ENCODE measurements around the gene PFDN4. TPM values are rescaled to one million over a fixed set of nuclear protein-coding genes. Genes with fewer than 3 reads are reported as not detected.

PFDN4 gene
- total and polyA plus RNA-seq, 2 of the 13 experiments (the other 11 are each of a cell fraction or from before 2014, with no cell fraction given): 59.8 to 227 TPM

- no peak for TF ChIP-seq MBNL3 (CRISPR knock-in tag; conservative IDR thresholded peaks at IDR 0.05)
- no peak for TF ChIP-seq CC2D1A (CRISPR knock-in tag; IDR thresholded peaks at IDR 0.05)
- no peak for TF ChIP-seq SRSF4 (IDR thresholded peaks at IDR 0.05; ENCODE audit: low read depth, low read length, poor library complexity, severe bottlenecking)
- 0 out of 2 replicates have a peak, but pooled peaks have one; percentile 19 for TF ChIP-seq MTERF4 (CRISPR knock-in tag; IDR thresholded peaks at IDR 0.05)
- TF ChIP-seq SOX13 (IDR thresholded peaks at IDR 0.05): peak; percentile 90
- TF ChIP-seq SOX13 (CRISPR knock-in tag; conservative IDR thresholded peaks at IDR 0.05 in 1 of 2, IDR thresholded peaks at IDR 0.05 in 1 of 2): peak; percentile 50 to 96; a peak in 2 of 4 replicates
- TF ChIP-seq ZNF484 (CRISPR knock-in tag; IDR thresholded peaks at IDR 0.05; ENCODE audit: borderline replicate concordance, low read depth): no peak
- peak; percentile 88 for TF ChIP-seq CEBPG (CRISPR knock-in tag; IDR thresholded peaks at IDR 0.05)
- peak; percentile 66; the same call in 1 of the 2 replicates for TF ChIP-seq CAMTA2 (CRISPR knock-in tag; IDR thresholded peaks at IDR 0.05; ENCODE audit: borderline replicate concordance)
- TF ChIP-seq ZNF160 (CRISPR knock-in tag; IDR thresholded peaks at IDR 0.05): peak; percentile 40
- no peak for TF ChIP-seq ZNF343 (CRISPR knock-in tag; IDR thresholded peaks at IDR 0.05)
- peak; percentile 73; the same call in 1 of the 2 replicates for TF ChIP-seq ZBTB7B (CRISPR knock-in tag; IDR thresholded peaks at IDR 0.05)
- TF ChIP-seq CREB3 (CRISPR knock-in tag; IDR thresholded peaks at IDR 0.05): no peak
- peak; percentile 91 for TF ChIP-seq ZNF44 (CRISPR knock-in tag; IDR thresholded peaks at IDR 0.05)
- peak; percentile 62 for TF ChIP-seq ZHX1 (CRISPR knock-in tag; IDR thresholded peaks at IDR 0.05; ENCODE audit: low read depth)
- no peak for TF ChIP-seq ZNF546 (CRISPR knock-in tag; conservative IDR thresholded peaks at IDR 0.05)
- TF ChIP-seq ZNF703 (CRISPR knock-in tag; IDR thresholded peaks at IDR 0.05; ENCODE audit: borderline replicate concordance): no peak
- TF ChIP-seq IKZF1 (IDR thresholded peaks at IDR 0.05): no peak
- peak; percentile 93 for TF ChIP-seq ZSCAN9 (CRISPR knock-in tag; IDR thresholded peaks at IDR 0.05; ENCODE audit: borderline replicate concordance)
- no peak for TF ChIP-seq MAF1 (CRISPR knock-in tag; IDR thresholded peaks at IDR 0.05; ENCODE audit: borderline replicate concordance)
- TF ChIP-seq KDM1A (CRISPR knock-in tag; IDR thresholded peaks at IDR 0.05): peak; percentile 96
- no peak for TF ChIP-seq REL (CRISPR knock-in tag; conservative IDR thresholded peaks at IDR 0.05)
- TF ChIP-seq ZNF282 (IDR thresholded peaks at IDR 0.05; ENCODE audit: partially characterized antibody): no peak
- peak; percentile 89 for TF ChIP-seq KDM2A (CRISPR knock-in tag; IDR thresholded peaks at IDR 0.05; ENCODE audit: borderline replicate concordance, low read depth)
- no peak; the same call in 1 of the 2 replicates for TF ChIP-seq ZNF296 (CRISPR knock-in tag; conservative IDR thresholded peaks at IDR 0.05)
- TF ChIP-seq MIER2 (CRISPR knock-in tag; IDR thresholded peaks at IDR 0.05): peak; percentile 90
- TF ChIP-seq ZNF580 (CRISPR knock-in tag; IDR thresholded peaks at IDR 0.05; ENCODE audit: borderline replicate concordance, low read depth): peak; percentile 92
- TF ChIP-seq RBM22 (optimal IDR thresholded peaks at IDR 0.05; ENCODE audit: low read length): no peak
Measured at GRCh38 chr20:54194724-54195438, 13.0 kb upstream of the PFDN4 start (continued).
